Spleen (tissue), 11 donors: ENCODE measurements around the gene CARS1. TPM values are rescaled to one million over a fixed set of nuclear protein-coding genes. Genes with fewer than 3 reads are reported as not detected.

Experiments
- DNase-seq: peaks from one replicate; pipeline ENCODE4 v3.0.0-alpha.2; 2020
- H3K27ac ChIP-seq, 8 donors: fragments of 200-600 bp; sonication (generic) in 7 of 8; 1 replicate in 4 of 8; 2 replicates in 4 of 8; pipeline versions ENCODE4 v1.5.0 to v1.8.0; 2016 to 2021; ENCODE audit warnings: inconsistent platforms in 4 of 8, mild to moderate bottlenecking in 4 of 8, moderate library complexity in 1 of 8
- H3K27me3 ChIP-seq, 7 donors: fragments of 200-600 bp; sonication (generic) in 6 of 7; replicated peaks in 1 of 7; 1 replicate in 4 of 7; 2 replicates in 3 of 7; pipeline versions ENCODE4 v1.5.0 to v1.8.0; 2016 to 2021; ENCODE audit warnings: inconsistent platforms in 3 of 7, mild to moderate bottlenecking in 1 of 7
- H3K36me3 ChIP-seq, 6 donors: fragments of 200-600 bp; sonication (generic) in 5 of 6; 1 replicate in 4 of 6; 2 replicates in 2 of 6; pipeline versions ENCODE4 v1.5.0 to v1.8.0; 2016 to 2021; ENCODE audit warnings: inconsistent platforms in 2 of 6
- H3K4me1 ChIP-seq, 6 donors: fragments of 200-600 bp; sonication (generic) in 5 of 6; 1 replicate in 3 of 6; 2 replicates in 3 of 6; pipeline versions ENCODE4 v1.5.0 to v1.8.0; 2016 to 2021; ENCODE audit warnings: inconsistent platforms in 3 of 6
- H3K4me3 ChIP-seq, 8 donors: fragments of 200-600 bp; sonication (generic) in 7 of 8; 1 replicate in 4 of 8; 2 replicates in 4 of 8; pipeline versions ENCODE4 v1.5.0 to v1.8.0; 2016 to 2021; ENCODE audit warnings: inconsistent platforms in 4 of 8, mild to moderate bottlenecking in 4 of 8, moderate library complexity in 2 of 8
- H3K9me3 ChIP-seq, 8 donors: fragments of 200-600 bp; sonication (generic) in 7 of 8; 1 replicate in 4 of 8; 2 replicates in 4 of 8; pipeline versions ENCODE4 v1.5.0 to v1.8.0; 2016 to 2021; ENCODE audit warnings: inconsistent platforms in 4 of 8
- CTCF ChIP-seq, 11 experiments: fragments of 200-600 bp in 7 of 11; fragments of 450-650 bp in 4 of 11; sonication (generic) in 4 of 11; IDR thresholded peaks in 8 of 11; conservative IDR thresholded peaks in 3 of 11; 1 replicate in 7 of 11; 2 replicates in 4 of 11; pipeline versions ENCODE4 v1.4.0 to v1.8.0; 2016 to 2021; ENCODE audit warnings: antibody characterized with exemption in 11 of 11, inconsistent platforms in 4 of 11, mild to moderate bottlenecking in 1 of 11
- POLR2A ChIP-seq, 3 donors: fragments of 450-650 bp; IDR thresholded peaks; one replicate each; pipeline ENCODE4 v1.5.1; 2017; ENCODE audit warnings: antibody characterized with exemption in 3 of 3, mild to moderate bottlenecking in 1 of 3
- POLR2AphosphoS5 ChIP-seq, 3 donors: sonication (generic); formaldehyde crosslinking; IDR thresholded peaks; one replicate each; pipeline ENCODE4 v1.5.1; 2017; ENCODE audit warnings: antibody characterized with exemption in 3 of 3
- WGBS, 5 donors: extraction: QIAGEN DNeasy Blood & Tissue Kit in 3 of 5; methylation state at CpG; one replicate each; pipeline versions ENCODE4 v1.1.5 to v1.1.7; 2013 to 2018; 5-methylcytosine and 5-hydroxymethylcytosine counted together
- intact Hi-C: fragments of 100-400 bp; cut with DNase I; formaldehyde crosslinking; loops from one replicate; pipeline ENCODE4 v1.15.0; 2023; ENCODE audit warnings: low total_unique reads
- polyA plus RNA-seq, 3 donors: library from polyadenylated mRNA; stranded (reverse); fragments of 200-250 nt; gene quantifications; one replicate each; pipeline ENCODE4 v1.2.1, GENCODE V29; 2013
- small RNA-seq, 4 donors: library from RNA; depleted of rRNA; stranded (forward); fragments of <200 nt; gene quantifications; one replicate each; pipeline ENCODE3, GENCODE V24; 2016
- total RNA-seq, 7 donors: library from RNA; depleted of rRNA in 3 of 7; stranded (reverse); fragments of >200 nt in 3 of 7; fragmentation: NEBNext Ultra II Directional in 4 of 7; extraction: Animal tissue kit (Norgen Biotek cat#: 25700) in 4 of 7; gene quantifications; one replicate each; pipeline versions ENCODE4 v1.1.0 to v1.2.1, GENCODE V29; 2016 to 2021
- donor health status: healthy with polysubstance abuse.
- donor health status: DM: no; HTN: no; CAD: no; lungs with moderate emphysema.
- donor health status: DM: no; HTN: no; CAD: no.
- donor health status: Bipolar disorder and iron deficiency.
- donor health status: healthy.
- donor health status: DM: no; HTN: no; CAD: no.
- donor health status: DM: yes; HTN: yes; CAD: no.

The CARS1 gene
- total and polyA plus RNA-seq, 10 donors, result 18.6 to 64.9 (median 37.5) TPM

GRCh38 chr11:2951231-2952110 is 105.8 kb downstream of the CARS1 start:
- no peak for DNase-seq
- no peak overlapping the region for H3K4me3 ChIP-seq
- no peak overlapping the region for H3K27ac ChIP-seq

More at GRCh38 chr11:2951231-2952110, 105.8 kb downstream of the CARS1 start:
- TF ChIP-seq CTCF (IDR thresholded peaks at IDR 0.05 in 8 of 11, conservative IDR thresholded peaks at IDR 0.05 in 3 of 11) (no peak), POLR2AphosphoS5 (IDR thresholded peaks at IDR 0.05) (no peak), POLR2A (IDR thresholded peaks at IDR 0.05) (no peak)
- Histone ChIP-seq H3K9me3 (no peaks in the 10 kb centered on the region), H3K4me1 (peaks cover 0 to 41% (median under 1%) of the 10 kb centered on the region in 6 donors), H3K36me3 (peaks cover 10 to 100% (median 96%) of the 10 kb centered on the region in 6 donors), H3K27me3 (no peaks in the 10 kb centered on the region)
- intact Hi-C loops, result no loop called here
- WGBS, 5 donors, result 79 to 88% (median 82%) methylated on average over 9 of the region's 9 CpGs

Small RNA genes within 50 kb of the gene (small RNA-seq; reads per million reads assigned to genes)
- 0 reads per million in 4 donors for gene RNU1-91P
- 12.5 to 20.8 (median 14.2) reads per million in 4 donors for gene SNORA54

Other genes starting within 250 kb of the CARS1 start
- gene CDKN1C, start 171.6 kb downstream of the CARS1 start, total RNA-seq, result 10 to 100 TPM in 6 of 7 donors, 1 to 10 TPM in 1; 7.8 to 40.4 (median 20.7) TPM
- gene CDKN1C, start 171.6 kb downstream of the CARS1 start, polyA plus RNA-seq, result 10 to 100 TPM in 2 of 3 donors, 1 to 10 TPM in 1; 5.4 to 14.6 (median 11.7) TPM
- 1 to 10 TPM in 6 of 7 donors, not detected in 1; 1.4 to 3.5 (median 1.7) TPM for gene PHLDA2, start 128.0 kb downstream of the CARS1 start, total RNA-seq
- 1 to 10 TPM; 1.5 to 2.9 (median 2.5) TPM for gene PHLDA2, start 128.0 kb downstream of the CARS1 start, polyA plus RNA-seq
- gene NAP1L4, start 65.1 kb downstream of the CARS1 start, total RNA-seq, result 100 to 1,000 TPM in 6 of 7 donors, 10 to 100 TPM in 1; 87.5 to 137 (median 131) TPM
- 100 to 1,000 TPM in 1 of 3 donors, 10 to 100 TPM in 2; 79.5 to 104 (median 90.6) TPM for gene NAP1L4, start 65.1 kb downstream of the CARS1 start, polyA plus RNA-seq
- 10 to 100 TPM; 37.2 to 91.2 (median 73.3) TPM for gene OSBPL5, start 107.9 kb upstream of the CARS1 start, total RNA-seq
- gene OSBPL5, start 107.9 kb upstream of the CARS1 start, polyA plus RNA-seq, result 10 to 100 TPM in 2 of 3 donors, 1 to 10 TPM in 1; 5.1 to 21.6 (median 10.7) TPM
- not detected for gene MRGPRG, start 161.4 kb upstream of the CARS1 start, total RNA-seq
- not detected for gene MRGPRG, start 161.4 kb upstream of the CARS1 start, polyA plus RNA-seq
- gene MRGPRE, start 175.0 kb upstream of the CARS1 start, total RNA-seq, result 1 to 10 TPM in 2 of 7 donors, under 1 TPM in 2, not detected in 3; 0.41 to 1.9 (median 1.2) TPM
- gene MRGPRE, start 175.0 kb upstream of the CARS1 start, polyA plus RNA-seq, result not detected